HepG2 (cell line): ENCODE data around the gene C20orf204. TPM values are rescaled to one million over a fixed set of nuclear protein-coding genes. Genes with fewer than 3 reads are reported as not detected.

Experiments used
- CBFB ChIP-seq: sonication (generic); formaldehyde crosslinking; IDR thresholded peaks from 2 replicates; pipeline ENCODE4 v1.4.0; 2020; ENCODE audit warnings: missing genetic modification reagents
- CERS6 ChIP-seq: sonication (generic); formaldehyde crosslinking; IDR thresholded peaks from 2 replicates; pipeline ENCODE4 v1.5.0; 2020; ENCODE audit warnings: missing genetic modification reagents
- HOXA7 ChIP-seq: sonication (generic); formaldehyde crosslinking; IDR thresholded peaks from 2 replicates; pipeline ENCODE4 v1.8.1; 2022; ENCODE audit warnings: mild to moderate bottlenecking, missing genetic modification reagents, moderate library complexity
- JARID2 ChIP-seq: sonication (generic); formaldehyde crosslinking; IDR thresholded peaks from 2 replicates; pipeline ENCODE4 v1.8.1; 2023; ENCODE audit warnings: missing genetic modification reagents, inconsistent platforms; ENCODE audit not compliant: insufficient replicate concordance
- KAT8 ChIP-seq: IDR thresholded peaks from 2 replicates; pipeline ENCODE4 v1.6.1; 2016; ENCODE audit warnings: missing genetic modification reagents, missing compliant biosample characterization
- POGK ChIP-seq: sonication (generic); formaldehyde crosslinking; conservative IDR thresholded peaks from 2 replicates; pipeline ENCODE4 v1.8.0; 2022; ENCODE audit warnings: mild to moderate bottlenecking, moderate library complexity, missing genetic modification reagents
- RBFOX2 ChIP-seq: fragments of 200-400 bp; formaldehyde crosslinking; IDR thresholded peaks from 2 replicates; pipeline ENCODE4 v1.6.1; 2017; ENCODE audit warnings: low read depth, mild to moderate bottlenecking, low read length
- SAFB2 ChIP-seq: sonication (generic); formaldehyde crosslinking; IDR thresholded peaks from 2 replicates; pipeline ENCODE4 v1.5.1; 2020; ENCODE audit warnings: missing genetic modification reagents, low read depth, mild to moderate bottlenecking, borderline replicate concordance
- SIN3A ChIP-seq: IDR thresholded peaks from 2 replicates; pipeline ENCODE4 v1.6.1; 2011; ENCODE audit warnings: low read depth, mild to moderate bottlenecking, control low read depth, low read length, borderline replicate concordance
- THYN1 ChIP-seq: sonication (generic); formaldehyde crosslinking; IDR thresholded peaks from 2 replicates; pipeline ENCODE4 v1.8.1; 2023; ENCODE audit warnings: low read depth, mild to moderate bottlenecking, moderate library complexity, missing genetic modification reagents, borderline replicate concordance
- ZBTB21 ChIP-seq: sonication (generic); formaldehyde crosslinking; IDR thresholded peaks from 2 replicates; pipeline ENCODE4 v1.4.0; 2020; ENCODE audit warnings: missing genetic modification reagents
- ZBTB42 ChIP-seq: sonication (generic); formaldehyde crosslinking; IDR thresholded peaks from 2 replicates; pipeline ENCODE4 v1.5.0; 2020; ENCODE audit warnings: mild to moderate bottlenecking, missing genetic modification reagents
- ZFP36L1 ChIP-seq: sonication (generic); formaldehyde crosslinking; IDR thresholded peaks from 2 replicates; pipeline ENCODE4 v1.8.0; 2022; ENCODE audit warnings: mild to moderate bottlenecking, missing genetic modification reagents, moderate library complexity
- ZFY ChIP-seq: sonication (generic); formaldehyde crosslinking; IDR thresholded peaks from 2 replicates; pipeline ENCODE4 v1.4.0; 2020; ENCODE audit warnings: missing genetic modification reagents
- ZNF12 ChIP-seq: sonication (generic); formaldehyde crosslinking; IDR thresholded peaks from 2 replicates; pipeline ENCODE4 v1.5.0; 2020; ENCODE audit warnings: missing genetic modification reagents
- ZNF44 ChIP-seq: sonication (generic); formaldehyde crosslinking; IDR thresholded peaks from 2 replicates; pipeline ENCODE4 v1.5.1; 2020; ENCODE audit warnings: mild to moderate bottlenecking, missing genetic modification reagents
- ZNF563 ChIP-seq: sonication (generic); formaldehyde crosslinking; IDR thresholded peaks from 2 replicates; pipeline ENCODE4 v1.8.0; 2022; ENCODE audit warnings: mild to moderate bottlenecking, moderate library complexity, missing genetic modification reagents
- ZNF569 ChIP-seq: sonication (generic); formaldehyde crosslinking; IDR thresholded peaks from 2 replicates; pipeline ENCODE4 v1.5.0; 2020; ENCODE audit warnings: mild to moderate bottlenecking, missing genetic modification reagents, moderate library complexity, borderline replicate concordance
- ZNF570 ChIP-seq: sonication (generic); formaldehyde crosslinking; IDR thresholded peaks from 2 replicates; pipeline ENCODE4 v1.4.0; 2020; ENCODE audit warnings: mild to moderate bottlenecking, missing genetic modification reagents, borderline replicate concordance
- ZNF605 ChIP-seq: sonication (generic); formaldehyde crosslinking; IDR thresholded peaks from 2 replicates; pipeline ENCODE4 v1.8.0; 2022; ENCODE audit warnings: mild to moderate bottlenecking, missing genetic modification reagents
- ZSCAN20 ChIP-seq: sonication (generic); formaldehyde crosslinking; IDR thresholded peaks from 2 replicates; pipeline ENCODE4 v1.4.0; 2020; ENCODE audit warnings: missing genetic modification reagents, mild to moderate bottlenecking, borderline replicate concordance
- ZSCAN29 ChIP-seq: sonication (generic); formaldehyde crosslinking; conservative IDR thresholded peaks from 2 replicates; pipeline ENCODE4 v1.4.0; 2020; ENCODE audit warnings: mild to moderate bottlenecking, missing genetic modification reagents
- polyA plus RNA-seq, 8 experiments: library from polyadenylated mRNA; depleted of rRNA in 3 of 8; stranded (reverse) in 7 of 8; unstranded in 1 of 8; fragments of >200 nt; fragmentation: Illumina TruSeq in 4 of 8; extraction: Trizol in 4 of 8; gene quantifications; 2 replicates each; pipeline versions ENCODE4 v1.2.1 to v1.2.3, GENCODE V29; 2011 to 2016; ENCODE audit warnings: low read depth in 4 of 8, missing spikeins in 1 of 8, mixed read lengths in 1 of 8; ENCODE audit not compliant: insufficient read depth in 1 of 8
- total RNA-seq, 5 experiments: library from RNA; depleted of rRNA; stranded (reverse); fragments of >200 nt; fragmentation: Illumina TruSeq; extraction: Trizol; gene quantifications; 2 replicates each; pipeline ENCODE4 v1.2.3, GENCODE V29; 2016; ENCODE audit warnings: low read depth in 1 of 5
- TF ChIP-seq, protein P1 (sequence below): IDR thresholded peaks from 2 replicates; pipeline ENCODE4 v1.6.1; 2016; ENCODE audit warnings: mild to moderate bottlenecking
- TF ChIP-seq, protein P2 (sequence below): sonication (generic); formaldehyde crosslinking; IDR thresholded peaks from 2 replicates; pipeline ENCODE4 v1.4.0; 2020; ENCODE audit warnings: mild to moderate bottlenecking, missing genetic modification reagents

The C20orf204 gene
- total and polyA plus RNA-seq, 2 of the 13 experiments (the other 11 are each of a cell fraction or from before 2014, with no cell fraction given): 22.1 to 80.0 TPM

GRCh38 chr20:64079273-64080012, 43.5 kb downstream of the C20orf204 start, which contains the start of gene RGS19 (continued):
- TF ChIP-seq, protein P1, sequence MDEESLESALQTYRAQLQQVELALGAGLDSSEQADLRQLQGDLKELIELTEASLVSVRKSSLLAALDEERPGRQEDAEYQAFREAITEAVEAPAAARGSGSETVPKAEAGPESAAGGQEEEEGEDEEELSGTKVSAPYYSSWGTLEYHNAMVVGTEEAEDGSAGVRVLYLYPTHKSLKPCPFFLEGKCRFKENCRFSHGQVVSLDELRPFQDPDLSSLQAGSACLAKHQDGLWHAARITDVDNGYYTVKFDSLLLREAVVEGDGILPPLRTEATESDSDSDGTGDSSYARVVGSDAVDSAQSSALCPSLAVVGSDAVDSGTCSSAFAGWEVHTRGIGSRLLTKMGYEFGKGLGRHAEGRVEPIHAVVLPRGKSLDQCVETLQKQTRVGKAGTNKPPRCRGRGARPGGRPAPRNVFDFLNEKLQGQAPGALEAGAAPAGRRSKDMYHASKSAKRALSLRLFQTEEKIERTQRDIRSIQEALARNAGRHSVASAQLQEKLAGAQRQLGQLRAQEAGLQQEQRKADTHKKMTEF (CRISPR knock-in tag): peak; percentile 86
- TF ChIP-seq POGK (CRISPR knock-in tag) (no peak), ZBTB42 (CRISPR knock-in tag) (0 out of 2 replicates have a peak, but pooled peaks have one; percentile 48), JARID2 (CRISPR knock-in tag) (no peak), ZSCAN20 (CRISPR knock-in tag) (peak; percentile 59), ZSCAN29 (CRISPR knock-in tag) (no peak), ZFY (peak; percentile 68), ZNF563 (CRISPR knock-in tag) (peak; percentile 66), ZNF570 (no peak), HOXA7 (CRISPR knock-in tag) (no peak), RBFOX2 (peak; percentile 64), THYN1 (CRISPR knock-in tag) (no peak), SIN3A (peak; percentile 59; the same call in 1 of the 2 replicates), CBFB (CRISPR knock-in tag) (peak; percentile 14; the same call in 1 of the 2 replicates), ZNF569 (CRISPR knock-in tag) (no peak), ZNF12 (CRISPR knock-in tag) (no peak), KAT8 (CRISPR knock-in tag) (0 out of 2 replicates have a peak, but pooled peaks have one; percentile 18), ZNF605 (CRISPR knock-in tag) (0 out of 2 replicates have a peak, but pooled peaks have one; percentile 59), SAFB2 (CRISPR knock-in tag) (0 out of 2 replicates have a peak, but pooled peaks have one; percentile 75), ZFP36L1 (CRISPR knock-in tag) (no peak), CERS6 (no peak), ZBTB21 (no peak), ZNF44 (CRISPR knock-in tag) (no peak)
- TF ChIP-seq, protein P2, sequence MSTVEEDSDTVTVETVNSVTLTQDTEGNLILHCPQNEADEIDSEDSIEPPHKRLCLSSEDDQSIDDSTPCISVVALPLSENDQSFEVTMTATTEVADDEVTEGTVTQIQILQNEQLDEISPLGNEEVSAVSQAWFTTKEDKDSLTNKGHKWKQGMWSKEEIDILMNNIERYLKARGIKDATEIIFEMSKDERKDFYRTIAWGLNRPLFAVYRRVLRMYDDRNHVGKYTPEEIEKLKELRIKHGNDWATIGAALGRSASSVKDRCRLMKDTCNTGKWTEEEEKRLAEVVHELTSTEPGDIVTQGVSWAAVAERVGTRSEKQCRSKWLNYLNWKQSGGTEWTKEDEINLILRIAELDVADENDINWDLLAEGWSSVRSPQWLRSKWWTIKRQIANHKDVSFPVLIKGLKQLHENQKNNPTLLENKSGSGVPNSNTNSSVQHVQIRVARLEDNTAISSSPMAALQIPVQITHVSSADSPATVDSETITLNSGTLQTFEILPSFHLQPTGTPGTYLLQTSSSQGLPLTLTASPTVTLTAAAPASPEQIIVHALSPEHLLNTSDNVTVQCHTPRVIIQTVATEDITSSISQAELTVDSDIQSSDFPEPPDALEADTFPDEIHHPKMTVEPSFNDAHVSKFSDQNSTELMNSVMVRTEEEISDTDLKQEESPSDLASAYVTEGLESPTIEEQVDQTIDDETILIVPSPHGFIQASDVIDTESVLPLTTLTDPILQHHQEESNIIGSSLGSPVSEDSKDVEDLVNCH: no peak
